Heart right ventricle (tissue), 16 donors: ENCODE data around the gene RCC1. TPM values are rescaled to one million over a fixed set of nuclear protein-coding genes. Genes with fewer than 3 reads are reported as not detected.
A peak's percentile ranks its signal among the peaks of the same experiment; 100 is the strongest.
"Not testable (repeated sequence)": the region's sequence is repeated elsewhere in the genome, so short reads cannot be mapped to it uniquely, and the experiment has no call there.

ENCODE experiments used
- ATAC-seq, 8 donors: fragments of 200-7000 bp; cut with Tn5 transposase; one replicate each; pipeline ENCODE4 v1.9.1; 2020; ENCODE audit warnings: mild to moderate bottlenecking in 8 of 8, moderate library complexity in 8 of 8, moderate number of reproducible peaks in 1 of 8
- DNase-seq, 2 donors: peaks; one replicate each; pipeline ENCODE4 v3.0.0-alpha.2; 2020
- H3K27ac ChIP-seq, 10 donors: fragments of 200-600 bp; sonication (generic) in 2 of 10; one replicate each; pipeline versions ENCODE4 v1.5.0 to v1.8.0; 2020 to 2022; ENCODE audit warnings: mild to moderate bottlenecking in 3 of 10
- H3K27me3 ChIP-seq, 7 donors: fragments of 200-600 bp; one replicate each; pipeline ENCODE4 v1.8.0; 2021 to 2022; ENCODE audit warnings: mild to moderate bottlenecking in 2 of 7
- H3K36me3 ChIP-seq, 9 donors: fragments of 200-600 bp; sonication (generic) in 1 of 9; one replicate each; pipeline versions ENCODE4 v1.5.0 to v1.8.0; 2020 to 2022; ENCODE audit warnings: mild to moderate bottlenecking in 2 of 9
- H3K4me1 ChIP-seq, 9 donors: fragments of 200-600 bp; sonication (generic) in 1 of 9; one replicate each; pipeline versions ENCODE4 v1.5.0 to v1.8.0; 2020 to 2022; ENCODE audit warnings: mild to moderate bottlenecking in 4 of 9
- H3K4me3 ChIP-seq, 10 donors: fragments of 200-600 bp; sonication (generic) in 2 of 10; one replicate each; pipeline versions ENCODE4 v1.5.0 to v1.8.0; 2020 to 2022; ENCODE audit warnings: mild to moderate bottlenecking in 7 of 10, moderate library complexity in 2 of 10
- H3K9me3 ChIP-seq, 11 donors: fragments of 200-600 bp in 10 of 11; sonication (generic) in 2 of 11; one replicate each; pipeline versions ENCODE4 v1.5.0 to v1.8.0; 2013 to 2022; ENCODE audit warnings: mild to moderate bottlenecking in 2 of 11, control low read depth in 1 of 11, moderate library complexity in 1 of 11
- CTCF ChIP-seq, 9 donors: fragments of 200-600 bp; sonication (generic) in 2 of 9; IDR thresholded peaks; one replicate each; pipeline versions ENCODE4 v1.5.0 to v1.8.0; 2021 to 2022; ENCODE audit warnings: antibody characterized with exemption in 9 of 9, mild to moderate bottlenecking in 5 of 9, moderate library complexity in 1 of 9
- WGBS, 2 donors: extraction: QIAGEN DNeasy Blood & Tissue Kit; methylation state at CpG; one replicate each; pipeline ENCODE4 v1.1.7; 2013; ENCODE audit warnings: inconsistent platforms in 1 of 2; 5-methylcytosine and 5-hydroxymethylcytosine counted together
- intact Hi-C, 10 donors: fragments of 100-400 bp; cut with DNase I; formaldehyde crosslinking; loops; one replicate each; pipeline versions ENCODE4 v1.11.1 to v1.14.2; 2022
- polyA plus RNA-seq, 2 donors: library from polyadenylated mRNA; stranded (reverse); fragments of 200-250 nt; gene quantifications; one replicate each; pipeline ENCODE4 v1.2.3, GENCODE V29; 2013
- total RNA-seq, 10 donors: library from RNA; stranded (reverse); fragmentation: NEBNext Ultra II Directional in 3 of 10; extraction: Animal tissue kit (Norgen Biotek cat#: 25700) in 3 of 10; gene quantifications; one replicate each; pipeline versions ENCODE4 v1.2.1 to v1.2.4, GENCODE V29; 2021 to 2023
- donor health status: Arrhythmogenic right ventricular cardiomyopathy.
- donor health status: ischemic (EF 13 %, LVEDD 7.1; RV severe dilation, severe dysfunction).
- donor health status: healthy with polysubstance abuse.
- donor health status: DM: no; HTN: yes; CAD: no.
- donor health status: DM: no; HTN: no; CAD: no.
- donor health status: ischemic (EF 25% LVEDD 6.9; RV normal size, moderate dysfunction).
- donor health status: ischemic (EF 25% LVEDD 5.7; RV mildly dilated, moderate dysfunction).
- donor health status: healthy.
- donor health status: DM: yes; HTN: yes; CAD: no.
- donor health status: Ischemic cardiomyopathy.
- donor health status: ischemic (EF 35%, LVEDD 5.7; RV mildly dilated, moderate dysfunction).
- donor health status: nonischemic (EF 11% LVEDD 7.7; RV severe dilation, severe dysfunction).
- donor health status: DM: yes; HTN: yes; CAD: no.
- donor health status: PGD.
- donor health status: ischemic (EF 29% LVEDD 5.4; RV normal size, mild dysfunction).
- donor health status: nonischemic (EF 23%, LVEDD 6.1; RV moderate dilation, normal function).

The RCC1 gene
- total and polyA plus RNA-seq, 12 donors = 2.3 to 17.8 (median 4.1) TPM

GRCh38 chr1:28510273-28510969 lies 4.6 kb downstream of the RCC1 start:
- intact Hi-C loops = loop anchor here in 2 of 10 donors (10.0 kb wide), 2 partner anchors 84 to 364 kb away; partner anchors contain the start of gene RAB42 (in 1 of the 2)
- peak overlapping the region in 1 of 10 donors; percentile 80 for H3K4me3 ChIP-seq
- 72 to 78% methylated on average over 8 of the region's 8 CpGs for WGBS, 2 donors

GRCh38 chr1:28510970-28511440 lies 5.2 kb downstream of the RCC1 start:
- 70 to 100% methylated on average over 2 of the region's 2 CpGs for WGBS, 2 donors
- no peak overlapping the region for H3K4me3 ChIP-seq
- H3K4me1 ChIP-seq = peaks cover 9 to 66% (median 42%) of the 10 kb centered on the region in 9 donors
- H3K27ac ChIP-seq = peak overlapping the region in 1 of 10 donors; percentile 14
- ATAC-seq (no peak), DNase-seq (no peak)
- intact Hi-C loops = loop anchor here in 2 of 10 donors (10.0 kb wide), 2 partner anchors 84 to 364 kb away; partner anchors contain the start of gene RAB42 (in 1 of the 2)
- H3K36me3 ChIP-seq = peaks cover 0 to 88% (median 52%) of the 10 kb centered on the region in 9 donors
- H3K9me3 ChIP-seq = no peaks in the 10 kb centered on the region
- H3K27me3 ChIP-seq = no peaks in the 10 kb centered on the region
- no peak for TF ChIP-seq CTCF (IDR thresholded peaks at IDR 0.05)

More at GRCh38 chr1:28510273-28510969, 4.6 kb downstream of the RCC1 start:
- H3K27me3 ChIP-seq = no peaks in the 10 kb centered on the region
- H3K9me3 ChIP-seq = no peaks in the 10 kb centered on the region
- ATAC-seq (no peak), DNase-seq (no peak)
- peak overlapping the region in 1 of 10 donors; percentile 92 for H3K27ac ChIP-seq
- H3K4me1 ChIP-seq = peaks cover 9 to 66% (median 42%) of the 10 kb centered on the region in 9 donors
- no peak for TF ChIP-seq CTCF (IDR thresholded peaks at IDR 0.05)
- peaks cover 0 to 88% (median 52%) of the 10 kb centered on the region in 9 donors for H3K36me3 ChIP-seq

GRCh38 chr1:28512058-28512611 lies 6.3 kb downstream of the RCC1 start:
- no peak for DNase-seq
- WGBS, 2 donors = 88 to 95% methylated on average over 7 of the region's 7 CpGs
- intact Hi-C loops = loop anchor here in 2 of 10 donors (10.0 kb wide), 2 partner anchors 83 to 363 kb away; partner anchors contain the start of gene RAB42 (in 1 of the 2)

GRCh38 chr1:28514445-28514933 lies 8.6 kb downstream of the RCC1 start:
- Histone ChIP-seq H3K4me1 (peaks cover 2 to 55% (median 26%) of the 10 kb centered on the region in 9 donors), H3K36me3 (peaks cover 0 to 64% (median 38%) of the 10 kb centered on the region in 9 donors)
- WGBS, 2 donors = 95% methylated on average over 13 of the region's 13 CpGs
- DNase-seq, H3K27ac ChIP-seq, H3K4me3 ChIP-seq, H3K9me3 ChIP-seq, H3K27me3 ChIP-seq, ATAC-seq: not testable (repeated sequence)
- intact Hi-C loops = loop anchor here in 2 of 10 donors (10.0 kb wide), 2 partner anchors 80 to 360 kb away; partner anchors contain the start of gene RAB42 (in 1 of the 2)

More at GRCh38 chr1:28512058-28512611, 6.3 kb downstream of the RCC1 start:
- H3K27me3 ChIP-seq = no peaks in the 10 kb centered on the region
- H3K36me3 ChIP-seq = peaks cover 0 to 85% (median 52%) of the 10 kb centered on the region in 9 donors
- no peak overlapping the region for H3K27ac ChIP-seq
- no peaks in the 10 kb centered on the region for H3K9me3 ChIP-seq
- no peak for ATAC-seq
- H3K4me1 ChIP-seq = peaks cover 6 to 62% (median 38%) of the 10 kb centered on the region in 9 donors
- H3K4me3 ChIP-seq = no peak overlapping the region
- no peak for TF ChIP-seq CTCF (IDR thresholded peaks at IDR 0.05)
